Lower leg skin (tissue), 3 donors: ENCODE measurements around the gene NR6A1.

Experiments used
- POLR2A ChIP-seq, 2 donors: fragments of 450-650 bp; IDR thresholded peaks; one replicate each; pipeline ENCODE4 v1.6.1; 2016 to 2017; ENCODE audit warnings: antibody characterized with exemption in 2 of 2, mild to moderate bottlenecking in 1 of 2, moderate library complexity in 1 of 2
- TF ChIP-seq, protein P1 (sequence below), 3 donors: fragments of 450-650 bp; IDR thresholded peaks; one replicate each; pipeline ENCODE4 v1.5.1; 2016; ENCODE audit warnings: antibody characterized with exemption in 3 of 3, mild to moderate bottlenecking in 3 of 3, moderate library complexity in 2 of 3

- TF ChIP-seq, protein P1, sequence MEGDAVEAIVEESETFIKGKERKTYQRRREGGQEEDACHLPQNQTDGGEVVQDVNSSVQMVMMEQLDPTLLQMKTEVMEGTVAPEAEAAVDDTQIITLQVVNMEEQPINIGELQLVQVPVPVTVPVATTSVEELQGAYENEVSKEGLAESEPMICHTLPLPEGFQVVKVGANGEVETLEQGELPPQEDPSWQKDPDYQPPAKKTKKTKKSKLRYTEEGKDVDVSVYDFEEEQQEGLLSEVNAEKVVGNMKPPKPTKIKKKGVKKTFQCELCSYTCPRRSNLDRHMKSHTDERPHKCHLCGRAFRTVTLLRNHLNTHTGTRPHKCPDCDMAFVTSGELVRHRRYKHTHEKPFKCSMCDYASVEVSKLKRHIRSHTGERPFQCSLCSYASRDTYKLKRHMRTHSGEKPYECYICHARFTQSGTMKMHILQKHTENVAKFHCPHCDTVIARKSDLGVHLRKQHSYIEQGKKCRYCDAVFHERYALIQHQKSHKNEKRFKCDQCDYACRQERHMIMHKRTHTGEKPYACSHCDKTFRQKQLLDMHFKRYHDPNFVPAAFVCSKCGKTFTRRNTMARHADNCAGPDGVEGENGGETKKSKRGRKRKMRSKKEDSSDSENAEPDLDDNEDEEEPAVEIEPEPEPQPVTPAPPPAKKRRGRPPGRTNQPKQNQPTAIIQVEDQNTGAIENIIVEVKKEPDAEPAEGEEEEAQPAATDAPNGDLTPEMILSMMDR (IDR thresholded peaks at IDR 0.05), result no peak
- no peak for TF ChIP-seq POLR2A (IDR thresholded peaks at IDR 0.05)
These were observed 139.8 kb downstream of the NR6A1 start for GRCh38 chr9:124631326-124631725.
